ENCODE data around the gene CSH2. TPM values are rescaled to one million over a fixed set of nuclear protein-coding genes. Genes with fewer than 3 reads are reported as not detected.

The CSH2 gene
- total and polyA plus RNA-seq, 2 of the 13 experiments (the other 11 are each of a cell fraction or from before 2014, with no cell fraction given): not detected

DNA sequence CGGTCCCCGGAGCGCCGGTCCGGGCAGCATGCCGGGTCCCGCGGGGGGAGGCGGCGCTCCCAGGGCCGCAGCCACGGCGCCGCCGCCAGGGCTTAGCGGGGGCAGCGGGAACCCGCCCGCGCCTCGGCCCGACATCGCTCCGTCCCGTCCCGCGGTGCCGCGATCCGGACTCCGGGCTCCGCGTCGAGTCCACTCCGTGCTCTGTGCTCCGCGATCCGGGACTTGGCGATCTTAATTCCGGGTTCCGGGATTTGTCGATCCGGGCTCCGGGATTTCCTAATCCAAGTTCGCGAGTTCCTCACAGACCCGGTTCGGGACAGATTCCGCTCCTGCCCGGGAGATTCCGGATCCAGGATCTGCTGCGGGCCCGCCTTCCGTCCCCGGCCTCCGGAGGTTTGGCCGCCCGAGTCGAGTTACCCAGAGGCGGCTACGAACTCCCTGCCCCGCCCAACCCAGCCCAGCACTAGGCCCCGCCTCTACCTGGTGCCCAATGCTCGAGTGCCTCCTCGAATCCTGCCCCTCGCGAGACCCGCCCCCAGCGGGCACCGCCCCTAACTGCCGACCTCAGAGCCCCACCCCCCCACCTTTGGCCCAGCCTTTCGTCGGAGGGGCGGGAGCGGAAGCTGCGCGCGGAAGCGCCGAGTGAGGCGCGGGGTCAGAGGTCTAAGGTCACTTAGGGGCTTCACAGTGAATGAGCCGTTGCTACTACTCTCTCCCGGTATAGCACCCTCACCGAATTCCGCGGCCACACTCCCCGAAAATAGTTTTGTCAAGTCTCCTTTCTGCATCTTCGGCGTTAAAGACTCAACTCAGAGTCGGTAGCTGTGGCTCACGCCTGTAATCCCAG is 30.7 kb downstream of the CSH2 start, which contains the start of gene SMARCD2 (continued):
- peak; percentile 95 for TF ChIP-seq KAT8 (CRISPR knock-in tag; IDR thresholded peaks at IDR 0.05)
- TF ChIP-seq, protein P1, sequence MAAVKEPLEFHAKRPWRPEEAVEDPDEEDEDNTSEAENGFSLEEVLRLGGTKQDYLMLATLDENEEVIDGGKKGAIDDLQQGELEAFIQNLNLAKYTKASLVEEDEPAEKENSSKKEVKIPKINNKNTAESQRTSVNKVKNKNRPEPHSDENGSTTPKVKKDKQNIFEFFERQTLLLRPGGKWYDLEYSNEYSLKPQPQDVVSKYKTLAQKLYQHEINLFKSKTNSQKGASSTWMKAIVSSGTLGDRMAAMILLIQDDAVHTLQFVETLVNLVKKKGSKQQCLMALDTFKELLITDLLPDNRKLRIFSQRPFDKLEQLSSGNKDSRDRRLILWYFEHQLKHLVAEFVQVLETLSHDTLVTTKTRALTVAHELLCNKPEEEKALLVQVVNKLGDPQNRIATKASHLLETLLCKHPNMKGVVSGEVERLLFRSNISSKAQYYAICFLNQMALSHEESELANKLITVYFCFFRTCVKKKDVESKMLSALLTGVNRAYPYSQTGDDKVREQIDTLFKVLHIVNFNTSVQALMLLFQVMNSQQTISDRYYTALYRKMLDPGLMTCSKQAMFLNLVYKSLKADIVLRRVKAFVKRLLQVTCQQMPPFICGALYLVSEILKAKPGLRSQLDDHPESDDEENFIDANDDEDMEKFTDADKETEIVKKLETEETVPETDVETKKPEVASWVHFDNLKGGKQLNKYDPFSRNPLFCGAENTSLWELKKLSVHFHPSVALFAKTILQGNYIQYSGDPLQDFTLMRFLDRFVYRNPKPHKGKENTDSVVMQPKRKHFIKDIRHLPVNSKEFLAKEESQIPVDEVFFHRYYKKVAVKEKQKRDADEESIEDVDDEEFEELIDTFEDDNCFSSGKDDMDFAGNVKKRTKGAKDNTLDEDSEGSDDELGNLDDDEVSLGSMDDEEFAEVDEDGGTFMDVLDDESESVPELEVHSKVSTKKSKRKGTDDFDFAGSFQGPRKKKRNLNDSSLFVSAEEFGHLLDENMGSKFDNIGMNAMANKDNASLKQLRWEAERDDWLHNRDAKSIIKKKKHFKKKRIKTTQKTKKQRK (IDR thresholded peaks at IDR 0.05; ENCODE audit: low read length): no peak
- TF ChIP-seq, protein P2, sequence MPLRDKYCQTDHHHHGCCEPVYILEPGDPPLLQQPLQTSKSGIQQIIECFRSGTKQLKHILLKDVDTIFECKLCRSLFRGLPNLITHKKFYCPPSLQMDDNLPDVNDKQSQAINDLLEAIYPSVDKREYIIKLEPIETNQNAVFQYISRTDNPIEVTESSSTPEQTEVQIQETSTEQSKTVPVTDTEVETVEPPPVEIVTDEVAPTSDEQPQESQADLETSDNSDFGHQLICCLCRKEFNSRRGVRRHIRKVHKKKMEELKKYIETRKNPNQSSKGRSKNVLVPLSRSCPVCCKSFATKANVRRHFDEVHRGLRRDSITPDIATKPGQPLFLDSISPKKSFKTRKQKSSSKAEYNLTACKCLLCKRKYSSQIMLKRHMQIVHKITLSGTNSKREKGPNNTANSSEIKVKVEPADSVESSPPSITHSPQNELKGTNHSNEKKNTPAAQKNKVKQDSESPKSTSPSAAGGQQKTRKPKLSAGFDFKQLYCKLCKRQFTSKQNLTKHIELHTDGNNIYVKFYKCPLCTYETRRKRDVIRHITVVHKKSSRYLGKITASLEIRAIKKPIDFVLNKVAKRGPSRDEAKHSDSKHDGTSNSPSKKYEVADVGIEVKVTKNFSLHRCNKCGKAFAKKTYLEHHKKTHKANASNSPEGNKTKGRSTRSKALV (CRISPR knock-in tag; IDR thresholded peaks at IDR 0.05): peak; percentile 86
- no peak for TF ChIP-seq ZHX1 (CRISPR knock-in tag; IDR thresholded peaks at IDR 0.05; ENCODE audit: low read depth)
- TF ChIP-seq DDIT3 (CRISPR knock-in tag; IDR thresholded peaks at IDR 0.05): no peak; the same call in 1 of the 2 replicates
- peak; percentile 2; the same call in 1 of the 2 replicates for TF ChIP-seq ZNF333 (CRISPR knock-in tag; IDR thresholded peaks at IDR 0.05; ENCODE audit: borderline replicate concordance)
- peak; percentile 96 for TF ChIP-seq ZNF350 (CRISPR knock-in tag; IDR thresholded peaks at IDR 0.05; ENCODE audit: borderline replicate concordance, low read depth)
- TF ChIP-seq SALL1 (CRISPR knock-in tag; IDR thresholded peaks at IDR 0.05): peak; percentile 96
- peak; percentile 73 for TF ChIP-seq JUN (CRISPR knock-in tag; IDR thresholded peaks at IDR 0.05)
- TF ChIP-seq FOXA3 (CRISPR knock-in tag; IDR thresholded peaks at IDR 0.05): peak; percentile 80
- TF ChIP-seq XBP1 (CRISPR knock-in tag; IDR thresholded peaks at IDR 0.05): peak; percentile 83
- TF ChIP-seq TEAD3 (CRISPR knock-in tag; optimal IDR thresholded peaks at IDR 0.05; ENCODE audit: borderline replicate concordance): peak; percentile 84
- TF ChIP-seq, protein P3, sequence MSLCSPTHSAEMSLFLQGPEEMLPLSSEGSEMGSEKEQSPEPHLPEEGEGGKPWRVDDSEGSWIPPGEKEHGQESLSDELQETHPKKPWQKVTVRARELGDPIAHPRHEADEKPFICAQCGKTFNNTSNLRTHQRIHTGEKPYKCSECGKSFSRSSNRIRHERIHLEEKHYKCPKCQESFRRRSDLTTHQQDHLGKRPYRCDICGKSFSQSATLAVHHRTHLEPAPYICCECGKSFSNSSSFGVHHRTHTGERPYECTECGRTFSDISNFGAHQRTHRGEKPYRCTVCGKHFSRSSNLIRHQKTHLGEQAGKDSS (CRISPR knock-in tag; IDR thresholded peaks at IDR 0.05; ENCODE audit: borderline replicate concordance, low read depth): peak; percentile 71; the same call in 1 of the 2 replicates
- TF ChIP-seq ZBTB38 (CRISPR knock-in tag; IDR thresholded peaks at IDR 0.05): peak; percentile 44
- peak; percentile 97 for TF ChIP-seq ZNF232 (CRISPR knock-in tag; IDR thresholded peaks at IDR 0.05; ENCODE audit: borderline replicate concordance)
- no peak for TF ChIP-seq ZNF660 (CRISPR knock-in tag; IDR thresholded peaks at IDR 0.05; ENCODE audit: borderline replicate concordance, low read depth)
- peak; percentile 96 for TF ChIP-seq ZFP37 (CRISPR knock-in tag; IDR thresholded peaks at IDR 0.05; ENCODE audit: borderline replicate concordance)
- peak; percentile 84; the same call in 1 of the 2 replicates for TF ChIP-seq ZBTB20 (CRISPR knock-in tag; IDR thresholded peaks at IDR 0.05; ENCODE audit: borderline replicate concordance, low read depth)
- TF ChIP-seq SMAD9 (CRISPR knock-in tag; IDR thresholded peaks at IDR 0.05): no peak
- no peak for TF ChIP-seq ZNF207 (IDR thresholded peaks at IDR 0.05; ENCODE audit: borderline replicate concordance)
